HG02884 (cell line): ENCODE data around the gene SLC24A3.

ENCODE experiments used
- ATAC-seq: cut with Tn5 transposase; IDR thresholded peaks from one replicate; pipeline ENCODE4 v1.9.1; 2021; ENCODE audit warnings: mild to moderate bottlenecking, moderate library complexity; ENCODE audit not compliant: unreplicated experiment

Gene SLC24A3

DNA sequence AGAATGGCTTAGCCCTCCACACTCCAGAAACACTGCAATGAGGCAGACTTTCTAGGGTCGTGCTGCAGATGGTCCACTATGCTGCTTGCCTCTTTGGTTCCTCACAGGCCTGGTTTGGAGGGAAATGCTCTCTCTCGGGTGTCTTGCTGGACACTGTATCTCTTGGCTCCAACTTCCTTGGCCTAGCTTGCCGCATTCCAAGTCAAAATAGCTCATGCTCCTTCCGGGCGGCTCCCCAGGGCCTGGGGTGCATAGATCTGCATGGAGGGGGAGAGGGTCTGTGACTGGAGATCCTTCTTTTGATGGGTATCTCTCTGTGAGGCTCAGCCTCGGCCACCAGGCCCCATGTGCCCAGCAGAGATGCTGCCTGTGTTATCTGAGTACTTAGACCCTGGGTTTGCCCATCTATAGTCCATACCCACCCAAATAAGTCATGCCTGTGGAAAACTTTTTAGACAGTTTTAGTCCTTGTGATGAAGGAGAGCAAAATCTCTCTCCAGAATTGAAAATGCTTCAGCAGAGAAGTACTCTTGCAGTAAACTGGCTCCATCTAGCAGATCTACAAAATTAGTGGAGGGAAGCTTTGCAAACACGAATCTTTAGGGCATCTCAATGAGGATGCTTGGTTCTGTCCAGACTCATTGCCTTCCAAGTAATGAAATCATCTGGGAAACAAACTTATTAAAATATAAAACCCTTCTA is 281.5 kb downstream of the SLC24A3 start:
- no peak for ATAC-seq

DNA sequence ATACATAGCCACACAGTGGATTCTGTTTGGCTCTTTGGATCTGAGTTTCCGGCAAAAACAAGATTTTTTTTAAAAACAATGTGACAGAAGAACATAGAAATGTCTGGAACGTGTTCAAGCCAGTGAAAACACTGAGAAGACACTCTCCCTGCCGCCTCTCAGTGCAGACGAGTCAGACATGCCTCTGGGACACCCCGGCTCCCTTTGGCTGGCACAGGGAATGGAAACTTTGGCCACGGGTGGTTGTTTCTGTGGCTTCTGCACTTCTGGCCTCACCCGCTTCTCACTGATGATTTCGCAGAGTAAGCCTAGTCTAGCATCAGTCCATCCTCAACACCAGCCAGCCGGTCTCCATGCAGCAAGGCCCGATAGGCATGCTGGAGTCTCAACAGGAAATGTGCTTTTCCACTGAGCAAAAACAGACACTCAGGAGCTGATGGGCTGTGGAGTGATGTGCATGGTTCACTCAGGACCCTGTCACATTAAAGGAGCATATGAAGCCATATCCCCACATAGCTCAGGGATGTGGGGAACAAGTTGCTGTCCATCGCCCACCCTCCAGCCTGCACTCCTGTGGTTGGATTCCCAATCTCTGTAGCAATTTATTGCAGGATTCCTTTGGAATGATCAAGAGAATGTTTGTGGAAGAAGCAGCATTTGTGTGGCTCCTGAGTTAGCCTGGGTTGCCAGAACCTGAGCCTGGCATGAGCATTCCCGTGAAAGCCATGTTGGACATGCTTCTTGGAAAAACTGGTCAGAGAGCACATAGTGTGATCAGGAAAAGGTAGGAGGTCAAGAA is 283.7 kb downstream of the SLC24A3 start:
- ATAC-seq = no peak

DNA sequence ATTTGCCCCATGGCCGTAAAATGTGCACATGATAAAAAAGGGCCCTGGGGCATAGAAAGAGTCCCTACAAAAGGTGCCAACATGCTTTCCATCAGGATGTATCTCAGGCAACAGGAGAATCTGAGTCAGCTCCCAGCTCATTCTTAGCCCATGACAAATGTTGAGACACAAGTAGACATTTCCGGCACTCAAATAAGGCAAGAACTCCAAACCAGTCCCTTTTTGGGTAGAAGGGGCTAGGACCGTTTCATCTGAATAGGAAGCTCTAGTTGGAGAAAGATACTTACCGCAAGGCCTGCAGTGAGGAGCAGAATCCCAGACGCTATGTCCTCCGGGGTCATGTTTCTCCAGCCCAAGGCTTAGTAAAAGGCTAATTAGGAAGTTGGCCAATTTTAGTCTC is 284.6 kb downstream of the SLC24A3 start:
- ATAC-seq = no peak

DNA sequence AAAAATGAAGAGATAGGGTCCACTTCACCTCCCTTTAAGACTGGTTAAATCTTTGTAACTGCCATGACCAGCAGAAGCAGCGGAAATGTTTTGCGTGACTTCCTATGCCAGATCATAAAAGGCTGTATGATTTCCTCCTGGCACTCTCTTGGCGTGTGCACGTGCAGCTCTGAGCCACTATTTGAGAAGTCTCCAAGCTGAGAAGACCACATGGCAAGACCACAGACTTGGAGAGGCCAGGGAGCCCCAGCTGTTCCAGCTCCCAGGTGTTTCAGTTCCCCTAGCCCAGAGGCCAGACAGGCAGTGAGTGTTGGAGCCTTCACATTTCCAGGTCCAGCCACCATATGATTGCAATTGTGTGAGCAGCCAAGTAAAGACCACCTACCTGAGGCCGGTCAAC is 286.3 kb downstream of the SLC24A3 start:
- no peak for ATAC-seq

DNA sequence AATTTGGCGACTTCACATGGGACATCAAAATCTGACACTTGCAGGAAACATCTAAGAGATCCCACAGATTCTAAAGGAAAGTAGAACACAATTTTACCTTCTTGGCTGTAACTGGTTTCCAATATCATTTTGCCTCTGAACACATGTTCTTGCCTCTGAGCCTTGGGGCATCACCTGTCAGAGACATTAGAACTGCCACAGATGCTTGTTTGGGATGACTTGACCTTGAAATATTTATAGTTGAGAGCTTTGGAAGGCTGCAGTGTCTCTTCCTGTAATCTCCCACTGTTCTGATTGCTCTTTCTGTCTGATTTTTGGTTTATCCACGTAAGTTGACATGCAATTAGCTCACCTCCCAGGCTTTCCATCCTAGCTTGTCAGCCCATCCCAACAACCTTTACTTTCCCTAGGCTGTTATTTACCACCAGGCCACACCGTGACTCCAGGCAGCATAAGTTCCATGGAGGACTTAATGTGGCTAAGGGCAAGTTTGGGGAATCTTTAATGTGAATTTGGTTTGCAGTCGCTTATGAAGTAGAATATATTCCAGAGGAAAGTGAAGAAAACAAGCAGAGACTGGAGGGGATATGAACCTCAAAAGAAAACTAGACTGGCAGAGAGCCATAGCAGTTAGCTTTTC is 289.2 kb downstream of the SLC24A3 start:
- no peak for ATAC-seq

DNA sequence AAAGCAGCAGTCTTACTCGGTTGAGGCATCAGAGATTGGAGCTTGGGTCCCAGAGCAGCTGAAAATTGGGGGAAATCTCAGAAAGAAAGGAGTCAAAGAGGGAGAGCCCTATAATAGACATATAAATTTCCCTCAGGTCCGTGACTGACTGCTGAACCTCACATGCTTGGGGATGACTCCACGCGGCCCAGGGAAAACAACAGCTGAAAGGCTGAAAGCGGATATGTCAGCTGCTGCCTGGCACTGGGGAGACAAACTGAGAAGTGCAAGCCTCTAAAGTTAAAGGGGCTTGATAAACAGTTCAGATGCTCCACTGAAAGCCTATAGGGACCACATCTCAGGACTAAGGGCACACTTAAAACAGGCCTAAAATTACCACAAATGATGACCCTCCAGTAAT is 289.7 kb downstream of the SLC24A3 start:
- no peak for ATAC-seq

DNA sequence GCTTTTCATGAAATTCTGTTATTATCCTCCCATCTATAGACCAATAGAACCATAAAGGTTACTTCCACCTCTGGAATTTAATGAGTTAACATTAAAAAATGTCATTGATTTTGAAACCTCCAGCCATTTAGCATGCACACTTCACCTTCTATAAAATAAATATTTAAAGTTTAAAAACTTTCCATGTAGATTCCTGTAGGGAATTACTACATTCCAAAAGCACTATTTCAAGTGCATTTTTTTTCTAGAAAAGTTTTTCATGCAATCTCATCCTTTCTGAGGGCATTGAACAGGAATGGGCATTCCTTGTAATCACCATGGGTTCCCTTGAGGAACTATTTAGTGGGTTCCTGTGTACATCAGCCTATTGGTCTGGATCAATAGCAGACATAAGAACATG is 291.8 kb downstream of the SLC24A3 start:
- no peak for ATAC-seq

DNA sequence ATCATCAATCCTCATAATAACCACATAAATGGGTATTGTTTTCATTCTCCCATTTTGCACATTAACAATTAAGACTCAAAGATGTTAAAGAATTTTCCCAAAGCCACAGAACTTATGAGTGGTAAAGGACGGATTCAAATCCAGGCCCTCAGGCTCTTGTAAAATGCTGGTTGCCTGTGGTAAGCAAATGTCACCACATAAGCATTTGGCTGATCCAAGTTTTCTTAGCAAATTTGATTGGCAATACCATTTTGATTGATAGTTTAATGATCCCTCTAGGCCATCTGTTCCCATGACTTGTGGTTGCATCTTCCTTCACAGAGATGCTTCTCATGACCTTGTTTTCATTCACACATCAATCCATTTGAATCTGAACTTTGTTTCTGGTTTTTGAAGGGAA is 293.6 kb downstream of the SLC24A3 start:
- no peak for ATAC-seq

DNA sequence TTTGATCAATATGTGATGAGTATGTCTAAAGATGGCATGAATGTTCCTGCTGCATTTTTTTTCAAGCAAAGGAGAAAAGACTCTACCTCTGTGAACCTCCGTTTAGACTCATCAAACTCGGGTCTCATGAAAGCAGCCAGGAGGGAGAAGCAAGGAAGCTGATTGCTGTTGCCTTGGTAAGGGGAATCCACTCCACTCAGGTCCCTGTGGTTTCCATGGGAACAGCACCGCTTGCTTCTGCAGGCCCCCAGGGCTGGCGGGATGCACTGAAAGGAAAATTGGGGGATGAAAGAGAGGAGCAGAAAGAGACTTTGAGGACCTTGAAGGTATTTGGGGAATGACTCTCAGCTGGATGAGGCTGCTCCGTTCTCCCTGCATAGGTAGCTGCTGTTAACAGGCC is 296.0 kb downstream of the SLC24A3 start:
- no peak for ATAC-seq

DNA sequence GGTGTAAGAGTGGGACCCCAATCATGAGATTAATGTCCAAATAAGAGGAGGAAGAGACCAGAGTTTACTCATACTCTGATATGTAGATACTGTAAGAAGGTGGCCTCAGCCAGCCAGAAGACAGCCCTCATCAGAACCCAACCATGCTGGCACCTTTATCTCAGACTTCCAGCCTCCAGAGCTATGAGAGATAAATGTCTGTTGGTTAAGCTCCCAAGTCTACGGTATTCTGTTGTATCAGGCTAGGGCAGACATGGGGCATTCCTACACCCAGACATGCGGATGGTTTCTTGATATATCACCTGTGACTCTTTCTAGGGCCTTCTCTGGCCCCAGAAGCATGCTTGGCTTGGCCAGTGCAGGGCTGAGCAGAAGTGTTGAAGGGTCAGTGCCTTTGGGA is 298.2 kb downstream of the SLC24A3 start:
- ATAC-seq = no peak

DNA sequence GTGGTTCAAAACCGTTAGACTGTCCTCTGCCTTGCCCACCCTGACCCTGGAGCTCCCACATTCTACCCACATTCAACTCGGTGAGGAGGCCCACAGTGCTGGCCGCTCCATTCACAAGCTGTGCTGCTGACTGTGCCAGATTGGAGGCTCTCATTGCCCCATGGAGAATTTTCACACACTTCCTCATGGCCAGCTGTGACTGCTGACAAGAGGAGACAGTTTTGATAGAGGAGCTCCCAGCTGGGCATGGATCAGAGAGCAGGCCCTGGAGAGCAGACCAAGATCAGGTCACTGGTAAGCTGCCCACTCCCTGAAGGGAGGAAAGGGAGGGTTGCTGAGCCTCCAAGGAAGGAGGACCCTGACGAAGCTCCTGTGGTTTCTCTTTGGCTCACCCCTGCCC is 299.5 kb downstream of the SLC24A3 start:
- ATAC-seq = no peak

DNA sequence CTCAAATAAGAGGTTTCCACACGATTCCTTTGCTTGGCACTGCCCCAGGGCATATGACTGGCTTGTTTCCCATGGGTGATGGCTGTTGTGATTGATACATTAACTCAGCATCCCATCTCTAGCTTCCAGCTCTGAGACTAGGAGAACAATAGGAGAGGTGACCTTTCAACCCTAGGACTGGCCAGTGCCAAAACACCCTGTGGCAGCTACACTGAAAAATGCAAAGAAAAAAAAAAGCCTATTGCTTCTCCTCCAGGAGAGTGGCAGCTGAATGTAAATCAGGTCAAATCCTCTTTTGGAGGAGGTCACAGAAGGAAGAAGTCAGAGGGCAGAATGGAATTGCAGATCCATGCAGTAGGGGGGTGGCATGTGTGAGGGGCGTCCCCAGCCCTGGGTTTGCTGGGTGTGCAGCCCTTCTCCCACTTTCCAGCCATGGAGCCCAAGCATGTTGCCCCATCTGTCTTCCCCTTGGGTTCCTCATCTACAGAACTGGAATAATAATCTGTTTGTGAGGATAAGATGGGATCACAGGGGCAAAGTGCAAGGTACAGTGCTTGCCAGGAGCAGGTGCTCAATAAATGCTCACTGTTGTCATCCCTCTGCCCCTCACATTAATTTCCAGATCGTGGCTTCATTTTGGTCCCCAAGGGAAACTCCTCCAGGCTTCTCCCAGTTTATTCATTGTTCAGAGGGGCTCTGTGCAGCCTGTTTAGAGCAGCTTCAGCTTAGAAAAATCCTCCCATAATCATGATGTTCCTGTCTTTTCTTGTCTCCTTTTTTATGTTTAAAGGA is 300.6 kb downstream of the SLC24A3 start:
- ATAC-seq = no peak

DNA sequence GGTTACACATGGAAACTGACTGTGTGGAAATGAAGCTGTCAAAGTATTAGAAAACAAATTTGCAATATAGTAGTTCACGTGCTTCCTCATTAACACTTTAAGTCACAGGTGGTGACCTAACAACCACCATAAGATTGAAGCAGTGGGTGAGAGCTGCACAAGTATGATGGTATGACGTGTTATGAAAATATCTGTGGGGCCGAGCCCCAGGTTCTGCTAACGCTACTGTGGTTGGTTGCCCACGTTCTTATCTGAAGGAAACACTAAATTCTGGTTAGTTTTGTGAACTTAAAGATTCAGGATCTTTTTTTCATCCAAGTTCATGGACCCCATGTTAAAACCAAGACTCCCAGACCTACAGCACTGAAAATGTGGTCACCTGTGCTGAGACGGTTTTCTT is 302.6 kb downstream of the SLC24A3 start:
- ATAC-seq = no peak

DNA sequence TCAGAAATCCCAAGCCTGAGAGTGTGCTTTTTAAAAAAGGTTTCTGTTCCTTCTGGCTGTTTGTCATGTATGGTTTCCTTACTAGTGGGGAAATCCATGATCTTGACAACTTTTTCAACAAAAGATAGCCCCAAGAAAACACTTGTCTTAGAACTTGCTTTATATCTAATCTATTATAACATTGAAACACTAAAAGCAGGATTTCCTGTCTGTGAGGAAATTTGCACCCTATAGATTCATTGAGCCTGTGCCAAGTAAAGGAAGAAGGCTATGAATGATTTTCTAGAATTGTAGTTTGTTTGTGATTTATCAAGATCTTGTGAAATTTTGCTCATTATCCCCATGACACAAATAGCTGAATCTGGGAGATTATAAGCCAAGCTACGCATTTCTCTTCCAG is 307.0 kb downstream of the SLC24A3 start:
- no peak for ATAC-seq

DNA sequence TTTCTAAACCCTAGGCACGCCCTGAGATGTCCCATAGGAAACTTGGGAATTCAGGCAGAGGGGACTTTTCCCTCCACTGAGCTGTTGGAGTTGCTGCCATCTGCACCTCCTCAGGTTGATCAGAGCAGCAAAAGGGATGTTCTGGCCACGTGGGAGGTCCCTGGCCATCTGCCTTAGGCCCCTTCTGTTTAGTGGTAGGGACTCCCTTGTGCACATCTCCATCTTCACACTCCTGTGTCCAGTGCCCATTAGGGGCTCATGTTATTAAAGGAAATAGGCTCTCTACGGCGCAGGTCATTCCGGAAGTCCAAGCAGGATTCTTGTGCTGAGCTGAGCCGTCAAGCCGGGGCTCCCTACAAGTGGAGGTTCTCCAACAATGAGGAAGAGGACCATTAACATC is 307.8 kb downstream of the SLC24A3 start:
- ATAC-seq = no peak

DNA sequence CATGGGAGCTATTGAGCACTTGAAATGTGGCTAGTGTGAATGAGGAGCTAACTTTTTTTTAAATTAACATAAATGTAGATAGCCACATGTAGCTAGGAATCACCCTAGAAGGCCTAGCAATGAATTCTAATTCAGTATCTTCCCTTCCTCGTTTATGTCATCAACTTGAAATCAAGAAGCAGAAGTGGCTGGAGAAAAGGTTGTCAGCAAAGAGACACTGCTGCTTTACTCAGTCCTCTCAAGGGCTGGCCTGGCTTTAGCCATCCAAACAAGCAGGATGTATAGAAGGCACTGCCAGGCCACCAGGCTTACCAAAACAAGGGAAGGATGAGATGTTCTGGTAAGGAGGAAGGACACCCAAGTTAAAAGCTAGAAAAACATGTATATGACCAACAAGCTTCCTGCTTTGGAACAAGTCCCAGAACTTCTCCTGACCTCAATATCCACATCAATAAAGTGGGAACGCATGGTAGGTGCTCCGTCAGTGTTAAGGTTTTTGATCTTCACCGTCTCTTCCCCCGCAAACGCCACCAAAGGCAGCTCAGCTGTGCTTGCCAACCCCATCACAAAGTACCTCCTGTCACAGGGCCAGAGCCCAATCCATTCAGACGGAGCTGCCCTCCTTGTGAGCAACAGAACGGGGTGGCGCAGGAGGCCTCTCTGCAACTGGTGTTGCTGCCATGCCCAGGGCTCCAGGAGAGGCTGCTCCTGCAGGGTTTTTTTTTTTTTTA is 309.8 kb downstream of the SLC24A3 start:
- no peak for ATAC-seq

DNA sequence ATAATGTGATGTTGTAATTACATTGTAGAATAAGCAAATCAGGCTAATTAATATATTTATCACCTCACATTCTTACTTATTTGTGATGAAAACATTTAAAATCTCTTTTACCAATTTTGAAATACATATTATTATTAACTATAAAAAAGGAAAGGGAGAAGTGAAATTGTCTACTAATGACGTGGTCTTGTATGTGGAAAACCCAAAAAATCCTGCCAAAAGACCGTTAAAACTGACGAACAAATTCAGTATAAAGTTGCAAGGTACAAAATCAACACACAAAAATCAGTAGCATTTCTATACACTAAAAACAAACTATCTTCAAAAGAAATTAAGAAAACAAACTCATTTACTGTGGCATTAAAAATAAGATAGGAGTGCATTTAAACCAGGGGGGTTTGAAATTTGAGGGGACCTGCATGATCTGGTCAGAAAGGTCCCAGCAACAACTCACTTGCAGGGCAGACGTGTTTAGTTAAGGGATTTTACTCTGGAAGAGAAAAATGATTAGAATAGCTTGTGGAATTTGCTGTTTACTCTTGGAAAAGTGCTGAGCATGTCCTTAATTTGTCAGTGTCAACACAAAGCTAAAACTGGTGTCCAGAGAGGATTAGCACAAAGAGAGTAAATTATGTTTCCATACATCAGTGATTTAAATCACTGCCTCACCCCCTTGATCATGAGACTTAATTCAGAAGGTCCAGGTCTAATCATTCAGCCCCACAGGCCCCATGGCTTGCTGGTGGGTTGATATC is 310.6 kb downstream of the SLC24A3 start:
- ATAC-seq = no peak

DNA sequence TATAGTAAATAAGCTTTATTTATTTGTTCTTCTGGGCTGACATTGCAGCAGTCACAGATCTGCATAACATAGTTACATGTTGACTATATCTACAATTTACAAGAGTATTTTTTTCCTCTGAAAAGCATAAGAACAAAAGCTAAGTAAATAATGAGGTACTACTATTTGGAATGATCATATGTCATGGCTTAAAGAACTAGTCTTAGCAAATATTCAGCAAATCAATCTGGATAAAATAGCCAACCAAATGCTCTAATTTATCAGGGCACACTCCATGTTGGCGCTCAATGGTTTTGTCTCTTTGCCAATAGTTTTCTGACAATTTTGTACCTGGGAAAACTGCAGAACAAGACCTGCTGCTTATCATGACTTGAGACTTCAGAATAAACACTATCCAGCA is 312.2 kb downstream of the SLC24A3 start:
- no peak for ATAC-seq

DNA sequence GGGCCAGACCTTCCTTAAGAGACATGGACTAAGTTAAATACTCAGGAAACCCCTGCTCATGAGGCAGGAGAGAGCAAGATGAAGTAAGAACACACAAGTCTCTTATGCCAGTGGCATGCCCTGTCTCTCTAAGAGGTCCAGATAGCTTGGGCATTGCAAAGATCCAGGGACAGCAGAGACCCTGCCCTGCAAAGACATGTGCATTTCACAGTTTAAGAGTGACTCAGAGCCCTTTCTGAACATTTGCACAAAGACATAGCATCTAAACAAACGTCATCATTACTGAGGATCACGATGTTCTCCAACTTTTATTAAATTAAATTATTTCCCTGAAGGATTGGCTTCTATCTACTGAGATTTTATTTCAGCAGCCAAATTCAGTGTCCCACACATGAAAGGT is 315.1 kb downstream of the SLC24A3 start:
- no peak for ATAC-seq
